HepG2 (cell line): ENCODE results near the gene SPACDR. TPM values are rescaled to one million over a fixed set of nuclear protein-coding genes. Genes with fewer than 3 reads are reported as not detected.

ENCODE experiments used
- HES4 ChIP-seq: sonication (generic); formaldehyde crosslinking; IDR thresholded peaks from 2 replicates; pipeline ENCODE4 v1.9.0; 2021; ENCODE audit warnings: mild to moderate bottlenecking, missing genetic modification reagents, borderline replicate concordance
- HOXA7 ChIP-seq: sonication (generic); formaldehyde crosslinking; IDR thresholded peaks from 2 replicates; pipeline ENCODE4 v1.8.1; 2022; ENCODE audit warnings: mild to moderate bottlenecking, missing genetic modification reagents, moderate library complexity
- HOXD1 ChIP-seq: sonication (generic); formaldehyde crosslinking; IDR thresholded peaks from 2 replicates; pipeline ENCODE4 v1.5.0; 2020; ENCODE audit warnings: missing genetic modification reagents
- KAT2B ChIP-seq: fragments of 150-350 bp; IDR thresholded peaks from 2 replicates; pipeline ENCODE4 v1.6.1; 2014; ENCODE audit warnings: low read depth, low read length, borderline replicate concordance
- MIER3 ChIP-seq: IDR thresholded peaks from 2 replicates; pipeline ENCODE4 v1.6.1; 2016; ENCODE audit warnings: missing compliant biosample characterization, borderline replicate concordance
- NCOA2 ChIP-seq: sonication (generic); formaldehyde crosslinking; IDR thresholded peaks from 2 replicates; pipeline ENCODE4 v1.8.0; 2022; ENCODE audit warnings: inconsistent platforms
- POGZ ChIP-seq: sonication (generic); formaldehyde crosslinking; IDR thresholded peaks from 2 replicates; pipeline ENCODE4 v1.4.0; 2020; ENCODE audit warnings: mild to moderate bottlenecking, missing genetic modification reagents
- RFX5 ChIP-seq: IDR thresholded peaks from 2 replicates; pipeline ENCODE4 v1.6.1; 2011; ENCODE audit warnings: low read depth, low read length, improper control_type of control experiment
- RORA ChIP-seq: sonication (generic); formaldehyde crosslinking; IDR thresholded peaks from 2 replicates; pipeline ENCODE4 v1.5.0; 2020; ENCODE audit warnings: mild to moderate bottlenecking, missing genetic modification reagents, moderate library complexity
- SMARCE1 ChIP-seq: fragments of 450-650 bp; IDR thresholded peaks from 2 replicates; pipeline ENCODE4 v1.6.1; 2017; ENCODE audit warnings: borderline replicate concordance
- ZBTB8A ChIP-seq: sonication (generic); formaldehyde crosslinking; IDR thresholded peaks from 2 replicates; pipeline ENCODE4 v1.4.0; 2020; ENCODE audit warnings: mild to moderate bottlenecking, low read depth, missing genetic modification reagents, borderline replicate concordance
- ZFP41 ChIP-seq: sonication (generic); formaldehyde crosslinking; IDR thresholded peaks from 2 replicates; pipeline ENCODE4 v1.4.0; 2020; ENCODE audit warnings: mild to moderate bottlenecking, missing genetic modification reagents, borderline replicate concordance
- ZFP82 ChIP-seq: sonication (generic); formaldehyde crosslinking; IDR thresholded peaks from 2 replicates; pipeline ENCODE4 v1.5.1; 2020; ENCODE audit warnings: mild to moderate bottlenecking, missing genetic modification reagents, borderline replicate concordance
- ZNF264 ChIP-seq: sonication (generic); formaldehyde crosslinking; IDR thresholded peaks from 2 replicates; pipeline ENCODE4 v1.4.0; 2020; ENCODE audit warnings: missing genetic modification reagents
- ZNF746 ChIP-seq: sonication (generic); formaldehyde crosslinking; IDR thresholded peaks from 2 replicates; pipeline ENCODE4 v1.8.0; 2022; ENCODE audit warnings: mild to moderate bottlenecking, missing genetic modification reagents
- ZNF782 ChIP-seq: sonication (generic); formaldehyde crosslinking; IDR thresholded peaks from 2 replicates; pipeline ENCODE4 v1.4.0; 2020; ENCODE audit warnings: missing genetic modification reagents, mild to moderate bottlenecking, borderline replicate concordance
- polyA plus RNA-seq, 8 experiments: library from polyadenylated mRNA; depleted of rRNA in 3 of 8; stranded (reverse) in 7 of 8; unstranded in 1 of 8; fragments of >200 nt; fragmentation: Illumina TruSeq in 4 of 8; extraction: Trizol in 4 of 8; gene quantifications; 2 replicates each; pipeline versions ENCODE4 v1.2.1 to v1.2.3, GENCODE V29; 2011 to 2016; ENCODE audit warnings: low read depth in 4 of 8, missing spikeins in 1 of 8, mixed read lengths in 1 of 8; ENCODE audit not compliant: insufficient read depth in 1 of 8
- total RNA-seq, 5 experiments: library from RNA; depleted of rRNA; stranded (reverse); fragments of >200 nt; fragmentation: Illumina TruSeq; extraction: Trizol; gene quantifications; 2 replicates each; pipeline ENCODE4 v1.2.3, GENCODE V29; 2016; ENCODE audit warnings: low read depth in 1 of 5
- TF ChIP-seq, protein P1 (sequence below): sonication (generic); formaldehyde crosslinking; IDR thresholded peaks from 2 replicates; pipeline ENCODE4 v1.4.0; 2020; ENCODE audit warnings: missing genetic modification reagents
- TF ChIP-seq, protein P2 (sequence below): sonication (generic); formaldehyde crosslinking; IDR thresholded peaks from 2 replicates; pipeline ENCODE4 v1.8.0; 2022; ENCODE audit warnings: missing genetic modification reagents, mild to moderate bottlenecking, borderline replicate concordance
- TF ChIP-seq, protein P3 (sequence below): sonication (generic); formaldehyde crosslinking; IDR thresholded peaks from 2 replicates; pipeline ENCODE4 v1.8.0; 2022; ENCODE audit warnings: mild to moderate bottlenecking, missing genetic modification reagents, moderate library complexity
- TF ChIP-seq, protein P4 (sequence below): sonication (generic); formaldehyde crosslinking; IDR thresholded peaks from 2 replicates; pipeline ENCODE4 v1.4.0; 2020; ENCODE audit warnings: missing genetic modification reagents

The SPACDR gene
- total and polyA plus RNA-seq, 2 of the 13 experiments (the other 11 are each of a cell fraction or from before 2014, with no cell fraction given), result 0.41 TPM; not detected in 1

DNA sequence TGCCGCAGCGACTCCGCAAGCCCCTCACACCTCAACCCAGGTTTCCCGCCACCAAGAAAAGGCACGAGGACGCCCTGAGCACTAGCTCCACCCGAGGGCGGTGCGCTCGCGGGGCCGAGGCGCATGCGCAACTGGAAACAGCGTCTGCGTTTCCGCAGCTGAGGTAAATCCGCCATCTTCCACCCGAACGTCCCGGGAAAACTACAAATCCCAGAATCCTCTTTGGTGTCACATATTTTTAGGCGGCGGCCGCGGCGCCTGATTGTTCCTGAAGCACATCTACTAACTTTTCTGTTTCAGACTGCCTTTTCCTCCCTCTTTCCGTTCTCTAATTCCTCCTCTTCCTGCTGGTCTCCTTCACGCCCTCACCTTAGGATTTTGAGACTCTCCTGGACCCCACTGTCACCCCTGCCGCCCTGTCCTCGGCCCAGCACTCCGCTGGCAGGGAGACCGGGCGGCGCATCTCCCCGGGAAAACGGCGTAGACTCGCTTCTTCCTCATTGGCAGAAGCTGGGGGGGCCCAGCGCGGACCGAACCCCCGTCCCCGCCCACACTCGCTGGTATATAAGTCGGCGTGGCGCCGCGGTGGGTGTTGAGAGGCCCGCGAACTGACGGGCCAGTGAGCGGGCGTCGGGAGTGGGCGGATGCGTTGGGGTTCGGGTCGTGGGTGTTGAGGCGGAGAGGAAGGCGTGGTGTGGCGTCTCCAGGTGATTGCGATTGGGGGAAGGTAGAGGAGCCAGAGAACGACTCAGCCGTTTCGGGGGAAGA is 35.7 kb downstream of the SPACDR start, which contains the start of gene ZCWPW1 (continued):
- TF ChIP-seq HOXD1 (CRISPR knock-in tag) (peak; percentile 77; the same call in 1 of the 2 replicates), HOXA7 (no peak), POGZ (peak; percentile 49), ZNF264 (CRISPR knock-in tag) (peak; percentile 73), KAT2B (no peak), MIER3 (CRISPR knock-in tag) (no peak; the same call in 1 of the 2 replicates), ZBTB8A (no peak; the same call in 1 of the 2 replicates), ZNF746 (CRISPR knock-in tag) (no peak; the same call in none of the 2 replicates), RFX5 (peak; percentile 56; the same call in 1 of the 2 replicates), SMARCE1 (no peak), HES4 (CRISPR knock-in tag) (peak; percentile 67; the same call in 1 of the 2 replicates), NCOA2 (CRISPR knock-in tag) (peak; percentile 7), ZFP41 (CRISPR knock-in tag) (peak; percentile 34; the same call in 1 of the 2 replicates), ZNF782 (CRISPR knock-in tag) (peak; percentile 89), RORA (no peak), ZFP82 (CRISPR knock-in tag) (peak; percentile 77)
- TF ChIP-seq, protein P1, sequence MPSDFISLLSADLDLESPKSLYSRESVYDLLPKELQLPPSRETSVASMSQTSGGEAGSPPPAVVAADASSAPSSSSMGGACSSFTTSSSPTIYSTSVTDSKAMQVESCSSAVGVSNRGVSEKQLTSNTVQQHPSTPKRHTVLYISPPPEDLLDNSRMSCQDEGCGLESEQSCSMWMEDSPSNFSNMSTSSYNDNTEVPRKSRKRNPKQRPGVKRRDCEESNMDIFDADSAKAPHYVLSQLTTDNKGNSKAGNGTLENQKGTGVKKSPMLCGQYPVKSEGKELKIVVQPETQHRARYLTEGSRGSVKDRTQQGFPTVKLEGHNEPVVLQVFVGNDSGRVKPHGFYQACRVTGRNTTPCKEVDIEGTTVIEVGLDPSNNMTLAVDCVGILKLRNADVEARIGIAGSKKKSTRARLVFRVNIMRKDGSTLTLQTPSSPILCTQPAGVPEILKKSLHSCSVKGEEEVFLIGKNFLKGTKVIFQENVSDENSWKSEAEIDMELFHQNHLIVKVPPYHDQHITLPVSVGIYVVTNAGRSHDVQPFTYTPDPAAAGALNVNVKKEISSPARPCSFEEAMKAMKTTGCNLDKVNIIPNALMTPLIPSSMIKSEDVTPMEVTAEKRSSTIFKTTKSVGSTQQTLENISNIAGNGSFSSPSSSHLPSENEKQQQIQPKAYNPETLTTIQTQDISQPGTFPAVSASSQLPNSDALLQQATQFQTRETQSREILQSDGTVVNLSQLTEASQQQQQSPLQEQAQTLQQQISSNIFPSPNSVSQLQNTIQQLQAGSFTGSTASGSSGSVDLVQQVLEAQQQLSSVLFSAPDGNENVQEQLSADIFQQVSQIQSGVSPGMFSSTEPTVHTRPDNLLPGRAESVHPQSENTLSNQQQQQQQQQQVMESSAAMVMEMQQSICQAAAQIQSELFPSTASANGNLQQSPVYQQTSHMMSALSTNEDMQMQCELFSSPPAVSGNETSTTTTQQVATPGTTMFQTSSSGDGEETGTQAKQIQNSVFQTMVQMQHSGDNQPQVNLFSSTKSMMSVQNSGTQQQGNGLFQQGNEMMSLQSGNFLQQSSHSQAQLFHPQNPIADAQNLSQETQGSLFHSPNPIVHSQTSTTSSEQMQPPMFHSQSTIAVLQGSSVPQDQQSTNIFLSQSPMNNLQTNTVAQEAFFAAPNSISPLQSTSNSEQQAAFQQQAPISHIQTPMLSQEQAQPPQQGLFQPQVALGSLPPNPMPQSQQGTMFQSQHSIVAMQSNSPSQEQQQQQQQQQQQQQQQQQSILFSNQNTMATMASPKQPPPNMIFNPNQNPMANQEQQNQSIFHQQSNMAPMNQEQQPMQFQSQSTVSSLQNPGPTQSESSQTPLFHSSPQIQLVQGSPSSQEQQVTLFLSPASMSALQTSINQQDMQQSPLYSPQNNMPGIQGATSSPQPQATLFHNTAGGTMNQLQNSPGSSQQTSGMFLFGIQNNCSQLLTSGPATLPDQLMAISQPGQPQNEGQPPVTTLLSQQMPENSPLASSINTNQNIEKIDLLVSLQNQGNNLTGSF (CRISPR knock-in tag), result peak; percentile 88
- TF ChIP-seq, protein P2, sequence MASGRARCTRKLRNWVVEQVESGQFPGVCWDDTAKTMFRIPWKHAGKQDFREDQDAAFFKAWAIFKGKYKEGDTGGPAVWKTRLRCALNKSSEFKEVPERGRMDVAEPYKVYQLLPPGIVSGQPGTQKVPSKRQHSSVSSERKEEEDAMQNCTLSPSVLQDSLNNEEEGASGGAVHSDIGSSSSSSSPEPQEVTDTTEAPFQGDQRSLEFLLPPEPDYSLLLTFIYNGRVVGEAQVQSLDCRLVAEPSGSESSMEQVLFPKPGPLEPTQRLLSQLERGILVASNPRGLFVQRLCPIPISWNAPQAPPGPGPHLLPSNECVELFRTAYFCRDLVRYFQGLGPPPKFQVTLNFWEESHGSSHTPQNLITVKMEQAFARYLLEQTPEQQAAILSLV (CRISPR knock-in tag), result peak; percentile 22; the same call in 1 of the 2 replicates
- TF ChIP-seq, protein P3, sequence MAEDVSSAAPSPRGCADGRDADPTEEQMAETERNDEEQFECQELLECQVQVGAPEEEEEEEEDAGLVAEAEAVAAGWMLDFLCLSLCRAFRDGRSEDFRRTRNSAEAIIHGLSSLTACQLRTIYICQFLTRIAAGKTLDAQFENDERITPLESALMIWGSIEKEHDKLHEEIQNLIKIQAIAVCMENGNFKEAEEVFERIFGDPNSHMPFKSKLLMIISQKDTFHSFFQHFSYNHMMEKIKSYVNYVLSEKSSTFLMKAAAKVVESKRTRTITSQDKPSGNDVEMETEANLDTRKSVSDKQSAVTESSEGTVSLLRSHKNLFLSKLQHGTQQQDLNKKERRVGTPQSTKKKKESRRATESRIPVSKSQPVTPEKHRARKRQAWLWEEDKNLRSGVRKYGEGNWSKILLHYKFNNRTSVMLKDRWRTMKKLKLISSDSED (CRISPR knock-in tag), result peak; percentile 47; the same call in 1 of the 2 replicates
- TF ChIP-seq, protein P4, sequence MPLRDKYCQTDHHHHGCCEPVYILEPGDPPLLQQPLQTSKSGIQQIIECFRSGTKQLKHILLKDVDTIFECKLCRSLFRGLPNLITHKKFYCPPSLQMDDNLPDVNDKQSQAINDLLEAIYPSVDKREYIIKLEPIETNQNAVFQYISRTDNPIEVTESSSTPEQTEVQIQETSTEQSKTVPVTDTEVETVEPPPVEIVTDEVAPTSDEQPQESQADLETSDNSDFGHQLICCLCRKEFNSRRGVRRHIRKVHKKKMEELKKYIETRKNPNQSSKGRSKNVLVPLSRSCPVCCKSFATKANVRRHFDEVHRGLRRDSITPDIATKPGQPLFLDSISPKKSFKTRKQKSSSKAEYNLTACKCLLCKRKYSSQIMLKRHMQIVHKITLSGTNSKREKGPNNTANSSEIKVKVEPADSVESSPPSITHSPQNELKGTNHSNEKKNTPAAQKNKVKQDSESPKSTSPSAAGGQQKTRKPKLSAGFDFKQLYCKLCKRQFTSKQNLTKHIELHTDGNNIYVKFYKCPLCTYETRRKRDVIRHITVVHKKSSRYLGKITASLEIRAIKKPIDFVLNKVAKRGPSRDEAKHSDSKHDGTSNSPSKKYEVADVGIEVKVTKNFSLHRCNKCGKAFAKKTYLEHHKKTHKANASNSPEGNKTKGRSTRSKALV (CRISPR knock-in tag), result no peak
